GM21528 (cell line): Measurements from ENCODE around the gene RASGRP2.
A peak's percentile ranks its signal among the peaks of the same experiment; 100 is the strongest.

ENCODE experiments used
- ATAC-seq: cut with Tn5 transposase; IDR thresholded peaks from one replicate; pipeline ENCODE4 v1.9.1; 2021; ENCODE audit warnings: mild to moderate bottlenecking, moderate library complexity; ENCODE audit not compliant: unreplicated experiment, low FRiP score

Gene RASGRP2

GRCh38 chr11:64743591-64744543, at the start of gene RASGRP2:
Gene RASGRP2, minus strand, starts transcription at chr11:64744142. Its CDS starts 1,276 bp downstream, at chr11:64742866.
- no peak for ATAC-seq

- no peak for ATAC-seq
These were observed 48.5 kb upstream of the RASGRP2 start for GRCh38 chr11:64792482-64792881.

- no peak for ATAC-seq
These were observed 47.9 kb upstream of the RASGRP2 start for GRCh38 chr11:64791781-64792291.

GRCh38 chr11:64790205-64791095, 46.5 kb upstream of the RASGRP2 start:
- no peak for ATAC-seq

- no peak for ATAC-seq
These were observed 45.6 kb upstream of the RASGRP2 start for GRCh38 chr11:64789331-64790204.

GRCh38 chr11:64788321-64789215, 44.6 kb upstream of the RASGRP2 start:
- no peak for ATAC-seq

- ATAC-seq: no peak
These were observed 43.8 kb upstream of the RASGRP2 start for GRCh38 chr11:64787526-64788320.

- no peak for ATAC-seq
These were observed 42.4 kb upstream of the RASGRP2 start for GRCh38 chr11:64786308-64786707.

GRCh38 chr11:64784813-64785581, 41.1 kb upstream of the RASGRP2 start:
- ATAC-seq: no peak

- ATAC-seq: peak; percentile 81
These were observed 34.7 kb upstream of the RASGRP2 start, which contains the start of gene SF1 for GRCh38 chr11:64778473-64779298. Gene SF1, minus strand, starts transcription at chr11:64778542. Its CDS starts 150 bp downstream, at chr11:64778392.

GRCh38 chr11:64778223-64778472, 34.2 kb upstream of the RASGRP2 start:
- ATAC-seq: peak; percentile 23

- peak; percentile 21 for ATAC-seq
These were observed 33.7 kb upstream of the RASGRP2 start for GRCh38 chr11:64777449-64778222.

GRCh38 chr11:64776875-64777274, 32.9 kb upstream of the RASGRP2 start:
- no peak for ATAC-seq

- no peak for ATAC-seq
These were observed 32.5 kb upstream of the RASGRP2 start for GRCh38 chr11:64776425-64776824.

GRCh38 chr11:64774144-64774543, 30.2 kb upstream of the RASGRP2 start:
- ATAC-seq: no peak
